SH-SY5Y (cell line): ENCODE results near the gene PRKCD.

Source experiments
- GATA2 ChIP-seq: IDR thresholded peaks from 2 replicates; pipeline ENCODE4 v1.6.1; 2011; ENCODE audit warnings: mild to moderate bottlenecking, low read depth, low read length
- GATA3 ChIP-seq: IDR thresholded peaks from 2 replicates; pipeline ENCODE4 v1.6.1; 2011; ENCODE audit warnings: low read depth, mild to moderate bottlenecking, low read length, moderate library complexity

- TF ChIP-seq GATA2 (no peak), GATA3 (no peak)
Measured at GRCh38 chr3:53142986-53143385, 18.0 kb upstream of the PRKCD start.
